ENCODE data around the gene RTF2.

DNA sequence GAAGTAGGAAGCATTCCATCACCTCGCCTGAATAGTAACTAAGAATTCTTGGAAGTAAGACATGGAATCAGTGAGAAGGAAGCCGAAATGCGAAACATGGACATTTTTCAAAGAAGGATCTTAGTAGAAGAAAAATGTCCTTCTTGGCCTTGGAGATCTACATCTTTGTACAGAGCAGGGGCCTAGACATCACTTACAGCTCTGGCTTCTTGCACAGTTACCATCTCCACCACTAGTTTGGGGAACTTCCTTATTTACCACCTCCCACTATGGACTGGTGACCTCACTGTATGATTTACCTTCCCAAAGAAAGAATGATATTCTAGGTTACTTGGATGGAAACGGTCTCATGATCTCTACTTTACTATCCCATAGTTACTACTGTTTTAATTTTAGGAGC lies 40.6 kb upstream of the RTF2 start:
- TF ChIP-seq, protein P1, sequence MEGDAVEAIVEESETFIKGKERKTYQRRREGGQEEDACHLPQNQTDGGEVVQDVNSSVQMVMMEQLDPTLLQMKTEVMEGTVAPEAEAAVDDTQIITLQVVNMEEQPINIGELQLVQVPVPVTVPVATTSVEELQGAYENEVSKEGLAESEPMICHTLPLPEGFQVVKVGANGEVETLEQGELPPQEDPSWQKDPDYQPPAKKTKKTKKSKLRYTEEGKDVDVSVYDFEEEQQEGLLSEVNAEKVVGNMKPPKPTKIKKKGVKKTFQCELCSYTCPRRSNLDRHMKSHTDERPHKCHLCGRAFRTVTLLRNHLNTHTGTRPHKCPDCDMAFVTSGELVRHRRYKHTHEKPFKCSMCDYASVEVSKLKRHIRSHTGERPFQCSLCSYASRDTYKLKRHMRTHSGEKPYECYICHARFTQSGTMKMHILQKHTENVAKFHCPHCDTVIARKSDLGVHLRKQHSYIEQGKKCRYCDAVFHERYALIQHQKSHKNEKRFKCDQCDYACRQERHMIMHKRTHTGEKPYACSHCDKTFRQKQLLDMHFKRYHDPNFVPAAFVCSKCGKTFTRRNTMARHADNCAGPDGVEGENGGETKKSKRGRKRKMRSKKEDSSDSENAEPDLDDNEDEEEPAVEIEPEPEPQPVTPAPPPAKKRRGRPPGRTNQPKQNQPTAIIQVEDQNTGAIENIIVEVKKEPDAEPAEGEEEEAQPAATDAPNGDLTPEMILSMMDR (conservative IDR thresholded peaks at IDR 0.05 in 1 of 2, IDR thresholded peaks at IDR 0.05 in 1 of 2; ENCODE audit: low read depth in 1 of 2, low read length in 2 of 2) = no peak
- TF ChIP-seq EZH2 (IDR thresholded peaks at IDR 0.05; ENCODE audit: low read length, missing control alignments) = no peak
